Osteocyte (in vitro differentiated cells): Measurements from ENCODE around the gene NDUFAF4. TPM values are rescaled to one million over a fixed set of nuclear protein-coding genes. Genes with fewer than 3 reads are reported as not detected.

Source experiments
- DNase-seq: peaks from one replicate; pipeline ENCODE4 v3.0.0; 2021; ENCODE audit warnings: mixed read lengths; ENCODE audit not compliant: unreplicated experiment; ENCODE audit errors: extremely low spot score
- H3K27ac Mint-ChIP-seq: one replicate; pipeline ENCODE4 v1.8.0; 2021; ENCODE audit warnings: mild to moderate bottlenecking, mixed read lengths; ENCODE audit not compliant: unreplicated experiment
- H3K27me3 Mint-ChIP-seq: one replicate; pipeline ENCODE4 v1.8.0; 2021; ENCODE audit warnings: mixed read lengths; ENCODE audit not compliant: unreplicated experiment
- H3K36me3 Mint-ChIP-seq: one replicate; pipeline ENCODE4 v1.8.0; 2021; ENCODE audit warnings: mixed read lengths; ENCODE audit not compliant: unreplicated experiment
- H3K4me1 Mint-ChIP-seq: one replicate; pipeline ENCODE4 v1.8.0; 2021; ENCODE audit warnings: mixed read lengths; ENCODE audit not compliant: unreplicated experiment
- H3K4me3 Mint-ChIP-seq: one replicate; pipeline ENCODE4 v1.8.0; 2021; ENCODE audit warnings: mild to moderate bottlenecking, moderate library complexity, mixed read lengths; ENCODE audit not compliant: unreplicated experiment
- H3K9me3 Mint-ChIP-seq: one replicate; pipeline ENCODE4 v1.8.0; 2021; ENCODE audit warnings: mixed read lengths; ENCODE audit not compliant: unreplicated experiment
- total RNA-seq: library from RNA; stranded (reverse); gene quantifications from 2 replicates; pipeline ENCODE4 v1.2.1, GENCODE V29; 2021
- TF ChIP-seq, protein P1 (sequence below): fragments of 200-600 bp; sonication (generic); IDR thresholded peaks from 2 replicates; pipeline ENCODE4 v1.5.0; 2021; ENCODE audit warnings: antibody characterized with exemption, mild to moderate bottlenecking, moderate library complexity

Gene NDUFAF4
- total RNA-seq, 1 donor from 2014 or later: 21.6 TPM

DNA sequence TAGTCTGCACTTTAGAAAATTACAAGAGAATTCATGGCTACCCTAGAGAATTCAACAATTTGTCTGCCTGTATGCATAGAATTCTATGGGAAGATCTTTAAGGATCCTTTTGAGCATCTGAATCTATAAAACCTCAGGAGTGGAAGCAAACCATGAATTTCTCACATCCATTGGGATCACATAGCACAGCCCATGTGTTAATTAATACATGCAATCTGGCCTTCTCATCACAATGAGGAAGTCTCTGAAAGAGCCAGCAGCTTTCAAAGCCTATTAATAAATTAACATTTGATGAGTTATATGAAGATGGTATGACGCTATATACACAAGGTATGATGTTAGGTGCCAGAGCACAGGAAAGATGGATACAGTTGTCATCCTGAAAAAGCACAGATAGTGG, 24.7 kb downstream of the NDUFAF4 start:
- H3K4me3 Mint-ChIP-seq: no peak overlapping the region
- H3K36me3 Mint-ChIP-seq: no peaks in the 10 kb centered on the region
- no peaks in the 10 kb centered on the region for H3K9me3 Mint-ChIP-seq
- H3K27me3 Mint-ChIP-seq: peaks cover 33% of the 10 kb centered on the region
- H3K4me1 Mint-ChIP-seq: no peaks in the 10 kb centered on the region
- no peak for DNase-seq
- H3K27ac Mint-ChIP-seq: no peak overlapping the region
- TF ChIP-seq, protein P1, sequence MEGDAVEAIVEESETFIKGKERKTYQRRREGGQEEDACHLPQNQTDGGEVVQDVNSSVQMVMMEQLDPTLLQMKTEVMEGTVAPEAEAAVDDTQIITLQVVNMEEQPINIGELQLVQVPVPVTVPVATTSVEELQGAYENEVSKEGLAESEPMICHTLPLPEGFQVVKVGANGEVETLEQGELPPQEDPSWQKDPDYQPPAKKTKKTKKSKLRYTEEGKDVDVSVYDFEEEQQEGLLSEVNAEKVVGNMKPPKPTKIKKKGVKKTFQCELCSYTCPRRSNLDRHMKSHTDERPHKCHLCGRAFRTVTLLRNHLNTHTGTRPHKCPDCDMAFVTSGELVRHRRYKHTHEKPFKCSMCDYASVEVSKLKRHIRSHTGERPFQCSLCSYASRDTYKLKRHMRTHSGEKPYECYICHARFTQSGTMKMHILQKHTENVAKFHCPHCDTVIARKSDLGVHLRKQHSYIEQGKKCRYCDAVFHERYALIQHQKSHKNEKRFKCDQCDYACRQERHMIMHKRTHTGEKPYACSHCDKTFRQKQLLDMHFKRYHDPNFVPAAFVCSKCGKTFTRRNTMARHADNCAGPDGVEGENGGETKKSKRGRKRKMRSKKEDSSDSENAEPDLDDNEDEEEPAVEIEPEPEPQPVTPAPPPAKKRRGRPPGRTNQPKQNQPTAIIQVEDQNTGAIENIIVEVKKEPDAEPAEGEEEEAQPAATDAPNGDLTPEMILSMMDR: no peak

DNA sequence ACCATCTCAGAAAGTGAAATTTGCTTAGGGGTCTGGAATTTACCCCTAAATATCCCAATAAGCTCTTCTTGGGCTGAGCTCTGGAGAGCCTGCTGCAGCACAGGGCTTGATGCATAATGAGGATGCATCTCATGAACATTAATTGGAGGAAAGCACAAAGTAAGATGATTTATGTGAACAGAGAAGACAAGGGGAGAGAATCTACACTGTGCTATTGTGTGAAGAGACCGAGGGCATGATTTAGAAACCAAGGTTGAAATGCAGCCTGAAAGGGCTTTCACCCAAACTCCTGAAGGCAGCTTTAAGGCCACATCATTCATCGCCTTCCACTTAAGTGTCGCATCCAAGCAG, 32.7 kb downstream of the NDUFAF4 start:
- H3K36me3 Mint-ChIP-seq: no peaks in the 10 kb centered on the region
- no peaks in the 10 kb centered on the region for H3K4me1 Mint-ChIP-seq
- H3K4me3 Mint-ChIP-seq: no peak overlapping the region
- DNase-seq: no peak
- no peaks in the 10 kb centered on the region for H3K9me3 Mint-ChIP-seq
- TF ChIP-seq, protein P1: no peak
- peaks cover 47% of the 10 kb centered on the region for H3K27me3 Mint-ChIP-seq
- H3K27ac Mint-ChIP-seq: no peak overlapping the region

DNA sequence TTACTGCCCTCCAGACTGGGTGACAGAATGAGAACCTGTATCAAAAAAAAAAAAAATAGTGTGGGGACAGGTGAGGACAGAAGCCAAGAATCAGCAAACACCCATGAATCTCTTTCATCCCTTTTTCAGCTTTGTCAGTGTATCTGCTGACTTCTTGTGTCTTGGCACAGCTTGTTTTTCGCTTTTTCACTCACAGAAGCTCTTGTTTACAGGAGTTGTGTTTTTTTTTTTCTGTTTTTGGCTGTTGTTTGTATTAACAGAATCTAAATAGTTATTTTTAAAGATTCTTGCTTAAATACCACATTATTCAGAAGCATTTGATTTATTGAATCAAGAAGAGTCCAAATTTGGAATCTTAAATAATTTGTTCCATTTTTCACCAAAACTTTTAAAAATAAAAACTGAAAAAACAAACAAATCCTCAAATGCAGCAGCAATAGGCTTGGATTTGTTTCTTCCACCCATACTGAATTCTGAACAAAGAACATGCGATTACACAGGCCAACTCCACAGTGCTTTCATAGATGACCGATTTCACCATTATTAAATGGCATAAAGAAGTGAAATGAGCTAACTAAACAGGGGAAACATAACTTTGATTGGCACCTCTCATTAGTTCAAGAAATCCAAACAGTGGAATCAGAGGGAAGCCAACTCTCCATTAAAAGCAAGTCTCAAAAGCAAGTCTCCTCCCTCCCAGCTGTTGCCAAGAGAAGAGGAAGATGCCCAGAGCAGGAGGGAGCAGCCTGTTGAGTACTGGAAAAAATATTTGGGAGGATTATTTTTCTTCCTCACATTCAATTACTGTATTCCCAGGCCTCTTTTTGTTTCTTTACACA, 33.3 kb downstream of the NDUFAF4 start:
- Mint-ChIP-seq H3K4me3 (no peak overlapping the region), H3K9me3 (no peaks in the 10 kb centered on the region), H3K27me3 (peaks cover 47% of the 10 kb centered on the region), H3K27ac (no peak overlapping the region), H3K4me1 (no peaks in the 10 kb centered on the region), H3K36me3 (no peaks in the 10 kb centered on the region)
- TF ChIP-seq, protein P1: no peak
- no peak for DNase-seq

DNA sequence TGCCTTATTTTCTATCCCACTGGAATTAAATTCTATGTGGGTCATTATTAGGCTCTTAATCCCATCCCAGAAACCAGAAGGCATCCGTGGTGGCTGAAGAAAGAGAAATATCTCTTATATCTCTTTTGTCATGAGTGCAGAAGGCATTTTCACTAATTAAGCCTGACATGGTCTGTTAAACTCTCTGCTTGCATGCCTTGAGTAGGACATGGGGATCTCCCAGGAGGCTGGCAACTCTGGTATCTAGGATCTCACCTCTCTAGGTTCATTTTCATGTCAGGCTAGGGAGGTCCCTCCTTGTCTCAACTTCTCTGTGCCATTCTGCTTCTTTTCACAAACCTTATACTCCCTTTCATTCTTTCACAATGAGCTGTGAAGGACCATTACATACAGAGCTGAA, 35.1 kb downstream of the NDUFAF4 start:
- no peaks in the 10 kb centered on the region for H3K9me3 Mint-ChIP-seq
- no peak overlapping the region for H3K27ac Mint-ChIP-seq
- no peaks in the 10 kb centered on the region for H3K4me1 Mint-ChIP-seq
- no peaks in the 10 kb centered on the region for H3K36me3 Mint-ChIP-seq
- no peak overlapping the region for H3K4me3 Mint-ChIP-seq
- H3K27me3 Mint-ChIP-seq: peaks cover 48% of the 10 kb centered on the region
- DNase-seq: no peak
- TF ChIP-seq, protein P1: no peak

DNA sequence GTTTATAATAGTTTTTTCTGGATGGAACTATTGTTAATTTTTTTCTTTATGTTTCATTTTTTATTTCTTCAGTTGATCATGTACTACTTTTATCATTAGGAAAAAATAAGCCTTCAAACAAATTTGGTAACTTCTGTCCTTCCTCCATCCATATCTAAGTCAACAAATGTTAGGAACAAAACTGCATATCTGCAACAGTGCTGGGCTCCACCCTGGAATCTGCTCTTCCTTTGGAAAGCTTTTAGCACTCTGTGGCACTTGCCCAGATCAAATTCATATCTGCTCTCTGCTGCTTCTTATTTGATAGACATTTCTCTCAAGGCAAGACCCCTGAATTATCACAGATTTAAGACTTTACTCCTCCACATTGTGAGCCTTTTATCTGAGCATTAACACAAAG, 36.1 kb downstream of the NDUFAF4 start:
- no peaks in the 10 kb centered on the region for H3K9me3 Mint-ChIP-seq
- H3K36me3 Mint-ChIP-seq: no peaks in the 10 kb centered on the region
- H3K27ac Mint-ChIP-seq: no peak overlapping the region
- DNase-seq: no peak
- no peak overlapping the region for H3K4me3 Mint-ChIP-seq
- H3K4me1 Mint-ChIP-seq: no peaks in the 10 kb centered on the region
- H3K27me3 Mint-ChIP-seq: peaks cover 55% of the 10 kb centered on the region
- TF ChIP-seq, protein P1: no peak
